DND-41 (cell line): ENCODE measurements around the gene XAB2.

Experiments
- ATAC-seq: fragments of 200-7000 bp; cut with Tn5 transposase; 3 replicates; pipeline ENCODE4 v1.9.1; 2021; ENCODE audit warnings: low read depth; ENCODE audit not compliant: insufficient read depth
- DNase-seq: peaks from one replicate; pipeline ENCODE4 v3.0.0-alpha.2; 2020
- H2AFZ ChIP-seq: 2 replicates; pipeline ENCODE4 v1.6.0; 2012; ENCODE audit warnings: low read depth, low read length
- H3K27ac ChIP-seq: 2 replicates; pipeline ENCODE4 v1.5.1; 2012; ENCODE audit warnings: low read length, inconsistent platforms
- H3K27me3 ChIP-seq: fragments of 200-600 bp; sonication (generic); 2 replicates; pipeline ENCODE4 v1.6.0; 2012; ENCODE audit warnings: low read length, mild to moderate bottlenecking, inconsistent platforms; ENCODE audit not compliant: insufficient read depth, poor library complexity
- H3K36me3 ChIP-seq: 2 replicates; pipeline ENCODE4 v1.5.1; 2012; ENCODE audit warnings: low read length, inconsistent platforms; ENCODE audit not compliant: insufficient read depth
- H3K4me1 ChIP-seq: 2 replicates; pipeline ENCODE4 v1.5.1; 2012; ENCODE audit warnings: mild to moderate bottlenecking, low read length; ENCODE audit not compliant: insufficient read depth
- H3K4me2 ChIP-seq: 2 replicates; pipeline ENCODE4 v1.6.0; 2012; ENCODE audit warnings: mild to moderate bottlenecking, moderate library complexity, low read length, inconsistent platforms; ENCODE audit not compliant: insufficient read depth
- H3K4me3 ChIP-seq, 2 experiments: fragments of 200-600 bp in 1 of 2; shearing (Covaris generic) in 1 of 2; 2 replicates each; pipeline ENCODE4 v1.5.1; 2012 to 2016; ENCODE audit warnings: inconsistent platforms in 2 of 2, low read length in 2 of 2, mild to moderate bottlenecking in 2 of 2, low read depth in 1 of 2, moderate library complexity in 1 of 2
- H3K79me2 ChIP-seq: 2 replicates; pipeline ENCODE4 v1.6.0; 2012; ENCODE audit warnings: low read length, inconsistent platforms; ENCODE audit not compliant: insufficient read depth
- H3K9ac ChIP-seq: 2 replicates; pipeline ENCODE4 v1.6.0; 2012; ENCODE audit warnings: low read depth, mild to moderate bottlenecking, inconsistent platforms, low read length, moderate library complexity
- H3K9me3 ChIP-seq: 2 replicates; pipeline ENCODE4 v1.5.1; 2012; ENCODE audit warnings: low read length, moderate library complexity, mild to moderate bottlenecking, inconsistent platforms; ENCODE audit not compliant: insufficient read depth, severe bottlenecking
- H4K20me1 ChIP-seq: 2 replicates; pipeline ENCODE4 v1.6.0; 2012; ENCODE audit warnings: low read length; ENCODE audit not compliant: insufficient read depth
- EZH2 ChIP-seq: IDR thresholded peaks from 3 replicates; pipeline ENCODE4 v1.6.1; 2012; ENCODE audit warnings: borderline replicate concordance, low read depth, mild to moderate bottlenecking, moderate library complexity, low read length, inconsistent platforms; ENCODE audit not compliant: severe bottlenecking
- TF ChIP-seq, protein P1 (sequence below): IDR thresholded peaks from 2 replicates; pipeline ENCODE4 v1.5.1; 2012; ENCODE audit warnings: borderline replicate concordance, low read length, moderate library complexity, mild to moderate bottlenecking; ENCODE audit not compliant: poor library complexity, severe bottlenecking; ENCODE audit errors: extremely low read depth

Gene XAB2

DNA sequence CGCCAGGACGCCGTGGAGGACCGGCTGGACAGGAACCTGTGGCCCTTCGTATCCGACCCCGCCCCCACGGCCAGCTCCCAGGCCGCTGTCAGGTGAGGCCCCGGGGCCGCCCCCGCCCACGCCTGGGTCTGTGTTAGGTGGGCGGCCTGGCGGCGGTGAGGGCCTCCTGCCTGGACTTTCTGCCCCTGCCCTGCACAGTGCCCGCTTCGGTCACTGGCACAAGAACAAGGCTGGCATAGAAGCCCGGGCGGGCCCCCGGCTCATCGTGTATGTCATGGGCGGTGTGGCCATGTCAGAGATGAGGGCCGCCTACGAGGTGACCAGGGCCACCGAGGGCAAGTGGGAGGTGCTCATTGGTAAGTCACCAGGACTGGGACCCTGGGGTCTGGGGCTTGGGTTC lies 17.8 kb upstream of the XAB2 start:
- Histone ChIP-seq H3K9me3 (no peaks in the 10 kb centered on the region), H3K27me3 (no peaks in the 10 kb centered on the region), H3K4me3 (no peak overlapping the region), H3K9ac (no peak overlapping the region), H3K4me1 (peaks cover 1% of the 10 kb centered on the region), H3K27ac (no peak overlapping the region), H2AFZ (no peak overlapping the region), H3K79me2 (no peaks in the 10 kb centered on the region), H3K4me2 (no peak overlapping the region), H4K20me1 (no peaks in the 10 kb centered on the region), H3K36me3 (no peaks in the 10 kb centered on the region)
- DNase-seq: no peak
- ATAC-seq: no peak
- TF ChIP-seq, protein P1, sequence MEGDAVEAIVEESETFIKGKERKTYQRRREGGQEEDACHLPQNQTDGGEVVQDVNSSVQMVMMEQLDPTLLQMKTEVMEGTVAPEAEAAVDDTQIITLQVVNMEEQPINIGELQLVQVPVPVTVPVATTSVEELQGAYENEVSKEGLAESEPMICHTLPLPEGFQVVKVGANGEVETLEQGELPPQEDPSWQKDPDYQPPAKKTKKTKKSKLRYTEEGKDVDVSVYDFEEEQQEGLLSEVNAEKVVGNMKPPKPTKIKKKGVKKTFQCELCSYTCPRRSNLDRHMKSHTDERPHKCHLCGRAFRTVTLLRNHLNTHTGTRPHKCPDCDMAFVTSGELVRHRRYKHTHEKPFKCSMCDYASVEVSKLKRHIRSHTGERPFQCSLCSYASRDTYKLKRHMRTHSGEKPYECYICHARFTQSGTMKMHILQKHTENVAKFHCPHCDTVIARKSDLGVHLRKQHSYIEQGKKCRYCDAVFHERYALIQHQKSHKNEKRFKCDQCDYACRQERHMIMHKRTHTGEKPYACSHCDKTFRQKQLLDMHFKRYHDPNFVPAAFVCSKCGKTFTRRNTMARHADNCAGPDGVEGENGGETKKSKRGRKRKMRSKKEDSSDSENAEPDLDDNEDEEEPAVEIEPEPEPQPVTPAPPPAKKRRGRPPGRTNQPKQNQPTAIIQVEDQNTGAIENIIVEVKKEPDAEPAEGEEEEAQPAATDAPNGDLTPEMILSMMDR: no peak
- TF ChIP-seq EZH2: no peak

DNA sequence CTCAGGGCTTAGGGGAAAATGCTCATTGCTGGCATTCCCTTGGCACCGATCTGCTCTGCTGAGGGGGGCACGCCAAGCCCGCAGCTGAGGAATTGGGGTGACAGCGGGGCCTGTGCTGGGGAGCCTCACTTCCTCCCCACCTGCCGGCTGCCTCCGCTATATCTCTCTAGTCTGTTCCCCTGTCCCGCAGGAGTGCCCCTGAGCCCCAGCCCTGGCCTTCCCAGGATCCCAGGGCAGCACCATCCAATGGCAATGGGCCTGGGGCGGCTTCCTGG lies 17.0 kb upstream of the XAB2 start:
- Histone ChIP-seq H3K4me2 (no peak overlapping the region), H3K27me3 (no peaks in the 10 kb centered on the region), H2AFZ (no peak overlapping the region), H3K36me3 (no peaks in the 10 kb centered on the region), H3K4me3 (no peak overlapping the region), H3K9ac (no peak overlapping the region), H3K79me2 (no peaks in the 10 kb centered on the region), H3K4me1 (no peaks in the 10 kb centered on the region), H3K27ac (no peak overlapping the region), H3K9me3 (no peaks in the 10 kb centered on the region), H4K20me1 (no peaks in the 10 kb centered on the region)
- TF ChIP-seq, protein P1: no peak
- TF ChIP-seq EZH2: no peak
- ATAC-seq (no peak), DNase-seq (no peak)

DNA sequence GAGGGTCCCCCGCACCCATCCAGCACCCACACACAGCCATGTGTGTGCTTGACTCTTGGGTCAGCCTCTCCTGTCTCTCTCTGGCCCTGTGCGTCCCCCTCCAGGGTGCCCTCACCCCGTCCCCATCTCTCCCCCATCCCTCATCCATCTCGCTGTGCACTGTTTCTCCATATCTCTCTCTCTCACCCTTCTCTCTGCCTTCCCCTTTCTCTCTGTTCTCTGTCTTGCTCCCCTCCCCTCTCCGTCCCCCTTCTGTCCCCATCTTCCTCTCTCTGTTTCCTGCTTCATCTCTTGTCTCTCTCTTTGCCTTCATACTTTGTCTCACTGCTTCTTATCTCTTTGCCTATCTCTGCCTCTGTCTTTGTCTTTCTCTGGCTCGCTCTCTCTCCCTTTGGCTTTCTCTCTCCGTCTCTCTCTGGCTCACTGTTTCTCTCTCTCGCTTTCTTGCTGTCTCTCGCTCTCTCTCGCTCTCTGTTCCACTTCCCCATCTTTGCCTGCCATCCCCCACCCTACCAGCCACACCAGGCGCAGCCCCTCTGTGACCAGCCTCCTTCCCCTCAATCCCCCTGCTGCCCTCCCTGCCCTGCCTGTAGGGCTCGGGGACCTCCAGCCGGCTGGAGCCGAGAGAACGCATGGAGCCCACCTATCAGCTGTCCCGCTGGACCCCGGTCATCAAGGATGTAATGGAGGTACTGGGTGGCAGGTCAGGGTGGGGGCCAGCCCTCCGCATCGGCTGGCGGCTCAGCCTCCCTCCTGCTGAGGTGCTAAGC lies 16.5 kb upstream of the XAB2 start:
- no peaks in the 10 kb centered on the region for H3K27me3 ChIP-seq
- no peaks in the 10 kb centered on the region for H3K79me2 ChIP-seq
- no peak overlapping the region for H3K9ac ChIP-seq
- no peaks in the 10 kb centered on the region for H4K20me1 ChIP-seq
- H3K4me3 ChIP-seq: no peak overlapping the region
- TF ChIP-seq, protein P1: no peak
- no peak for TF ChIP-seq EZH2
- ATAC-seq (no peak), DNase-seq (no peak)
- no peak overlapping the region for H2AFZ ChIP-seq
- H3K4me1 ChIP-seq: no peaks in the 10 kb centered on the region
- no peaks in the 10 kb centered on the region for H3K36me3 ChIP-seq
- H3K27ac ChIP-seq: no peak overlapping the region
- no peak overlapping the region for H3K4me2 ChIP-seq
- no peaks in the 10 kb centered on the region for H3K9me3 ChIP-seq
